ENCODE results near the gene CCDC33. TPM values are rescaled to one million over a fixed set of nuclear protein-coding genes. Genes with fewer than 3 reads are reported as not detected.

The CCDC33 gene
- total RNA-seq, 1 donor from 2014 or later = not detected

DNA sequence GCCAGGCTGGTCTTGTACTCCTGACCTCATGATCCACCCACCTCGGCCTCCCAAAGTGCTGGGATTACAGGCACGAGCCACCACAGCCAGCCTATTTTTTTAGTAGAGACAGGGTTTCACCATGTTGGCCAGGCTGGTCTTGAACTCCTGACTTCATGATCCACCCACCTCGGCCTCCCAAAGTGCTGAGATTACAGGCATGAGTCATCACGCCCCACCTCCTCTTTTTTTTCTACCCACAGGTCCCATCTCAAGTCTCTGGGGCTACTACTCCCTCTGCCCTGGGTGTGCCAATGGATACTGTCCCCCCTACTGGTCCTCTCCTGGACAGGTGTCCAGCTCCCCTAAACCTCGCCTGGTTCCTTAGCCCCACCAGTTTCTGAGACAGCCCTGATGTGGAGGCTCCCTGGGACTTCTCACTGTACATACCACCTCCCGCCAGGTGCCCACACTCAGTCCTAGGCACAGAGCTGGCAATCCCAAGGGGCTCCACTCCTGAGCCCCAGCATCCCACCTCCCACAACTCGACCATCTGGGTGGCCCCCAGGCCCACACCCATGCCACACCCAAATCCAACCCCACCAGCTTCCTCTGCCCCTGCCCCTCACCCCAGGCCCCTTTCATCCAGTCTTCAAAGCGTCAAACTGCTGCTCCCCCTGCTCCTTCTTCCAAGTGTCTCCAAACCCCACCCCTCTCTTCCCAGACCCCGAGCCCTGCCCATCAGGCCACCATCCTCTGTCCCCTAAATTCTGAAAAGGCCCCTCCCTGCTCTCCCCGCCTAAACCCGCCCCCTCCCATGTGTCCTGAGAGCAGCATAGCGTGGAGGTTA lies 144.4 kb downstream of the CCDC33 start:
- no peak for DNase-seq (ENCODE audit: low read depth in 2 of 2)

DNA sequence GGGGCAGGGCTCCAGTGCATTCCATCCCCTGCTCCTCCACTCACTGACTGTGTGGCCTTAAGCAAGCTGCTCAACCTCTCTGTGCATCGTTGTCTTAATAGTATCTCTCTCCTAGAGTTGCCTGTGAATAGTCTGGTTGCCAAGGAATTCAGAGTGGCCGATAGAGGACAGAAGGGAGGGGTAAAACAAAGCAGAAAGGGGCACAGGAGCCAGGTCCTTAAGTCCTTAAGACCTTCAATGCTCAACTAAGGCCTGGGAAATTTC lies 145.0 kb downstream of the CCDC33 start:
- no peak for DNase-seq (ENCODE audit: low read depth in 2 of 2)

DNA sequence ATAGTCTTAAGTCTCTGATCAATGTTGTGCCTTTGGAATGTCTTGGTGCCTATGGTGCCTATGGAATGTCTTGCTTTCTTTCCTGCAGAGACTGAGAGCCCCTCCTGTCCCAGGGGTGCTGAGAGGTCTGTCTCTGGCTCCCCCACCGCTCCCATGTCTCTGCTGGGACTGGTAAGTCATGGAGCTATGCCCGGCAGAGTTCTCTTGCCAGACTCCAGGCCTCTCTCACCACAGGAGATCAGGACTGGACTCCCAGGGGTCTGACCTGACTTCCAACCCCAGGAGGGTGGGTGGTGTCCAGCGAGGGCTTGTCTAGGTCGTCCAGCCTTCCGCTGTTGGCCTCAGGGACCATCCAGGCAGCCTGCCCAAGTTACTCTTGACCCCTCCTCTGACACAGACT lies 145.4 kb downstream of the CCDC33 start:
- DNase-seq (ENCODE audit: low read depth in 2 of 2) = no peak

DNA sequence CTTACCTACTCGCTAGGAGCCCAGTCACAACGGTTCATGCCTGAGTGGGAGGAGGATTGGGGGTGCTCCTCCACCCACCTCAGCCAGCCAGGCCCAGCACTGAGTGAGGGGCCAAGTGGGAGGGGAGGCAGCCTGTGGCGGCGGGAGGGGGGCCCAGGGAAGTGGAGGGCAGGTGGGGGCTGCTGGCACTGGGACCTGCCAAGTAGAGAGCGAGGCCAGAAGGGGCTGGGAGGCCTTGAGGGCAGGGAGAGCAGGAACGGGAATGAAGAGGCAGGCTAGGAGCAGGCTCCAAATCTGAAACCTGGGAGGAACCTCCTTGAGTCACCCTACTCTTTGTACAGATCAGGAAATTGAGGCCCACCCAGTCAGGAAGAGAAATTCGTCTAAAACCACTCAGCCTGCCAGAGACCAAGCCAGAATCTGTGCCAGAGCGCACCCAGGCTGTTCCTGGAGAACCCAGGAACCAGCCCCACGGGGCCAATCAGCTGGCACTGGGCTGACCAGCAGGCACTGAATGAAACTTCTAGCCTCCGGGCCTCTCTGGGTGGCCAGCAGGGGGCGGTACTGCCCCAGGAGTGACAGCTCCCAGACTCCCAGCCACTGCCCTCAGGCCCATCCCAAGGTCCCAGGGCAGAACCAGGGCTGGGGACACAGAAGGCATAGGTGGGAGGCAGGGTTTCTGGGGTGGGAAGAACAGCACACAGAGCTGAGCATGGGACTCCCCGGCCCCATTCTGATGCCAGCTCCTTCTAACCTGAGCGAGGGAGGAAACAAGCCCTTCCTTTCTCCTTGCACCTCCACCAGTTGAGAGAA lies 146.1 kb downstream of the CCDC33 start:
- peak; percentile 53 to 77 for DNase-seq (ENCODE audit: low read depth in 2 of 2)

DNA sequence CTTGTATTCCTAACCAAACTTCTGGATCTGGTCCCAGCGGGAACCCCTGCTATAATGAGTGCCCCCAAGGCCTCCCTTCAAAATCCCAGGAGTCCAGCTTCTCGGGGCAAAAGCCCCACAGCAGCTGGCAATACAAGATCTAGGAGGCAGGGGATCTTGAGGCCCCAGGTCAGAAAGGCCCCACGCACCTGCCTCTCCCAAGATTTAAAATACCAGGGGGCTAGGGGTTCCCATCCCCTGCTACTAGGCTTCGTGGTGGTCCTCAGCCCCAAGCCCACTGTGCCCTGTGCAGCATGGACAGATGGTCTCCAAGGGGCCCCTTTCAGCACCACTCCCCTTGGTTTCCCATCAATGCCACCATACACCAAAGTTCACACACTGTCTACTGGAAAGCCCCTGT lies 147.2 kb downstream of the CCDC33 start:
- DNase-seq (ENCODE audit: low read depth in 2 of 2) = no peak

DNA sequence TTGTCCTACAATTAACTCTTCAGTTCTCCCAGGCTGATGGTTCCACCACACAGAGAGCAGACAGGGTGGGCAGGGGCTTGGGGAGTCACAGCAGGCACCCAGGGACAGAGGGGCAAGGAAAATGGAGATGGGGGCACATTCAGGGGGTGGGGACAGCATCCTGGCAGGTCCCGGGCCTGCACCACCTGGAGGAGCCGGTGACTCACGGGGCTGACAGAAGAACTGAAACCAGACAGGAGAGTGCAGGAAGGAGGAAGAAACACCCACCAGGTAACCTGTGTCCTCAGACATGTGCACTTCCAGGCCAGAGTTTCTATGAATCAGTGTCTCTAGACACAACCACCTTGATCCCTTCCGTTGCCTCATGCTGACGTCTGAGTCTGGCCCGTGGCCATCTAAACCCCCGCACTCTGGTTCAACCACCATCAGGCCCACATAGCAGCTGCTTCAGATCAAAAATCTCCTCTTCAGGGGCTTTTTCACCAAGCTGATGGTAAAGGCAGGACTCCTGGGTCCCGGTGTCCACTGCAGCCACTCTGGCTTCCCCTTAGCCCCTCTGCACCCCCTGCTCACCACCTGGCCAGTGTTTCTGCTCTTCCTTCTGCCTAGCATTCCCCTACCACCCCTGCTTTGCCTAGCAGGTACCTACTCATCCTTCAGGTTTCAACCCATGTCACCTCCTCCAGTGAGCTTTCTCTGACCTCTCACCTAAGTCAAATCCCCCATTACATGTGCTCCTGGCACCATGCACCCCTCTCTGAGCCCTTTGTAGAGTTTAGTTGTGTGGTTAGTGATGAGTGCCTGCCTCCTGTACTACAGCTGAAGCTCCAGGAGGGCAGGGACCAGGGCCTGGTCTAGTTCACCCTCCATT lies 147.8 kb downstream of the CCDC33 start:
- peak in 1 of 2 donors; percentile 32 for DNase-seq (ENCODE audit: low read depth in 2 of 2)

DNA sequence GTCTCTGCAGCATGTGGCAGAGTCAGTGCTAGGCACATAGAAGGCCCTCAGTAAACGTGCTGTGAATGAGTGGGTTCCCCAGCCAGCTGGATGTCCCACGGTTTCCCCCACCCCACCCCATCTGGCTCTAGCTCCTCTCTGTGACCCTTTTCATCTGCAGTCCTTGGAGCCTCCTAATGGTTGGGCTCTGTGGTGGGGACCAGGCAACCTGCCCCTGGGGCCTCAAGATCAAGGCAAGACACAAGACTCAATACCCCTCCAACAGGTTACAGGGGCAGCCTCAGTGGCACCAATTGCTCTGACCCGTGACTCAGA lies 148.4 kb downstream of the CCDC33 start:
- DNase-seq (ENCODE audit: low read depth in 2 of 2) = no peak

DNA sequence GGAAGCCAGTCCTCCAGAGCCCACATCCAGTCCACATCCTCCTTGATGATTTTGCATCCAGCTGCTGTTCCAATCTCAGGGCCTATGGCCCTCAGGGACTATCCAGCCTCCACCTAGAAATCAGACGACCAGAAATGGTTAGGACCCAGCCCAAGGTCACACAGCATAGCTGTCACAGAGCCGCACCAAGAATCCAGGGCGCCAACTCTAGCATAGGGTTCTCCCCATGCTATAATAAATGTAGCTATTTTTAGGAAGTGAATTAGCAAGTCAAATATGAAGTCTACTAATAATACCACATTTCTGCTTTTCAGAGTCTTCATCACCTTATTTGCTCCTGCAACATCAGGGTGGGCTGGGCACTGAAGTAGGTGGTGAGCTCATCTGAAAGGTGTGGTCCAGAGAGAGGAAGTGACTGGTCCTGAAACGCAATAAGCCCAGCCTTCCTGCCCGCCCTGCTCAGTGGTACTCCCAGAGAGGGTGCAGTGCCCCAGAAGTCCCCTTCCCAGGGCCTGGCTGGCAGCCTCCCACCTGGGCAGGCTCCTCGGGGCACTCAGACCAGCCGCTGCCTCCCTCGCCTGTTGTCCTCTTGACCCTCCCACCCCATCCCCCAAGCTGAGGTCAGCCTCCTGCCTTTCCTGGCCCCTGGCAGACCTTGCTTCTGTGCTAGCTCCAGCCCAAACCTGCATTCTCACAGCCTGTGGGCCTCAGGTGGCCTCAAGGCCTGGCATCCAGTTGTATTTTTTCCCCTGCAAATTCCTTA lies 148.9 kb downstream of the CCDC33 start:
- DNase-seq (ENCODE audit: low read depth in 2 of 2) = peak in 1 of 2 donors; percentile 63

DNA sequence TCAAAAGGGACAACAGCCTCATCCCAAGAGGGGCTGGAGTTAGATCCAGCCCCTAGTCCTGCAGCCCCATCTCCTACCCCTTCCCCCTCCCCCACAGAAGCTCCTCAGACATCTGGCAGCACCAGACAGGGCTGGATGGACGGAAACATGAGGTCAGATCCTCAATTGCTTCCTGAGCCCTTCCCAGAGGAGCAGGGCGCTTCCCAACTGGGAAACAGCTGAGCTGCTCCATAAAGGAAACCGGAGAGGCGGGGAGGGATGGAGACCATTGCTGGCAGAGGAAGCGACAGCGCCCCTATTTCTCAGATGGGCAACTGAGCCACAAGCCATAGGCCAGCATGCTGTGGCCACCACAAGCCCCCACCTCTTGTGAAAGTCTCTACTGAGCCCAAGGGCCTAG lies 149.6 kb downstream of the CCDC33 start:
- DNase-seq (ENCODE audit: low read depth in 2 of 2) = peak in 1 of 2 donors; percentile 50

Other genes with a start within 250 kb of the CCDC33 start
- 8.6 and 13.7 TPM in 2 replicates for gene STOML1, start 244.0 kb upstream of the CCDC33 start, total RNA-seq
- gene PML, start 241.6 kb upstream of the CCDC33 start, total RNA-seq = 28.9 and 62.2 TPM in 2 replicates
- gene GOLGA6A, start 153.8 kb upstream of the CCDC33 start, total RNA-seq = not detected in 2 replicates
- gene ISLR2, start 105.7 kb upstream of the CCDC33 start, total RNA-seq = under 0.01 and 0.25 TPM in 2 replicates
- 0.13 TPM in 1 of 2 replicates, not detected in the other for gene ISLR, start 62.6 kb upstream of the CCDC33 start, total RNA-seq
- gene STRA6, start 33.5 kb upstream of the CCDC33 start, total RNA-seq = under 0.01 TPM in 1 of 2 replicates, not detected in the other
- not detected in 2 replicates for gene CYP11A1, start 131.3 kb downstream of the CCDC33 start, total RNA-seq
- gene SEMA7A, start 197.6 kb downstream of the CCDC33 start, total RNA-seq = 0.51 and 0.89 TPM in 2 replicates
- 21.8 and 30.1 TPM in 2 replicates for gene UBL7, start 224.8 kb downstream of the CCDC33 start, total RNA-seq